ENCODE results near the gene CEACAM18.

Gene CEACAM18

DNA sequence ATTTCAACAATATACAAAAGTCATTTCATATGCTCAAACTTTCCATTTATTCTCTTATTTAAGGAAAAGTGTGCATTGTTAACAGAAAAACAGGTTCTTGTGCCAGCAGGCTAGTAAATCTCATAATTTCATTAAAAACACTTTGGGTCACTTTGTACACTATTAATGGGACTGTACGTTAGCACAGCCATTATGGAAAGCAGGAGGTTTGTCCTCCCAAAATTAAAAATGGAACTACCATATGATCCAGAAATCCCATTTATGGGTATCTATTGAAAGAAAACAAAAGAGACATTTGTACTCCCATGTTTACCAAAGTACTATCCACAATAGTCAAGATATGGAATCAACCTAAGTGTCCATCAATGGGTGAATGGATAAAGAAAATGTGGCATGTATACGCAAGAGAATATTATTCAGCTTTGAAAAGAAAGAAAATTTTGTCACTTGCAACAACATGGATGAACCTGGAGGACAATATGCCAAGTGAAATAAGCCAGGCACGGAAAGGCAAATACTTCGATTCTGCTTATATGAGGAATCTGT lies 61.6 kb downstream of the CEACAM18 start:
- no peak for DNase-seq

Measured in activated T-cell treated with anti-CD3 and anti-CD28 coated beads for 4 hours (primary cell).